Activated CD4-positive, alpha-beta T cell treated with anti-CD3 and anti-CD28 coated beads, Interleukin-2, amount 50 U/mL, for 16 hours (primary cell): ENCODE data around the gene GLRA1.

Experiments
- DNase-seq: peaks from one replicate; pipeline ENCODE4 v3.0.0-alpha.2; 2020

GLRA1 gene

DNA sequence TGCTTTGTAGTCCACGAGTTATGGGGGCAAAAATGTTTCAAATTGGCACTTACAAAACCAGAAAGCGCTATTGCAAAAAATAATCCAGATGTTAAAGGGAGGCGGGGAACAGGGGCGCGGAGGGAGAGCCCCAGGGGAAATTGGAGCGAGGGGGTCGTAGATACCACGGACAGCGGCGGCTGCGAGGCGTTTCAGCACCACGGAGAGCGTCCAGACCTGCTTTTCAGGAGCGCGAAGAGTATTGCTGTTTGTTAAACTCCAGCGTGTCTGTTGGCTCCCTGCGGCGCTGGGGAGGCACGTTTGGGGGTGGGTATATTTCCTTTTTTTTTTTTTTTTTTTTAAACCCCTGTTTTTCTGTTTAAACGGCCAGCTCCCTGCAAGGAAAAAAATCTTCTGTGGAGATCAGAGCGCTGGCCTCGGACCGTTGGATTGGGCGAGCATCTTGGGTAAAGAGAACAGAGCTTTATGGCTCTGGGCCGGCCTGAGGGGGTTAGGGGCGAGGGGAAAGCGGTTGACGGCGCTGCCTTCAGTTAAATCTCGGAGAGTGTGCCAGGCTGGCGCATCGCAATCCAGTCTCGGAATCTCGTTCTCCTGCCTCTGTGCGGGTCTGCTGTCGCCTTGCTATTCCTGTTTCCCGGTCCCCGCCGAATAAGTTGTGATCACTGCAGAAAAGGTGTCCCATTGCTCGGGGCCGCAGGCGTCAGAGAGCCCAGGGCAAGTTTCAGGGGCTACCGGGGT is at the start of gene GLRA1:
TSS of gene GLRA1 (minus strand) at position 288 of the 738 bp plus-strand sequence. CDS start 302 bp downstream, outside the sequence.
- peak; percentile 7 for DNase-seq

- DNase-seq = no peak
Observed at GRCh38 chr5:151970885-151971284, 46.2 kb upstream of the GLRA1 start.

DNA sequence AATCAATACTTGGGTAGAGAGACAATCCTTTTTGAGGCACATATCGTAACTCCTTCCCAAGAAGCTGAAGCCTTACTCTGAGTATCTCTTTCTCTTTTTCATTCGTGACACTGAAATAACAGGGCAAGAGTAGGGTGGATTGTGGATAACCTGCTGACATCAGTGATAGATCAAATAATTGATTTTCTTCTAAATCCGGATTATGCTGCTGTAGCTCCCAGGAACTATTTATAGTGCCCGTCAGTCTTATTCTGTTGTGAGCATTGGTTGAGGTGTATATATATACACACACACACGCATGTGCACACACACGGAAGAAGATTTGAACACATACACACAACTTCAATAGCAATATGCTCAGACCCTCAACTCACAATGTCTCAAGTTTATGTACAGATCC is 43.2 kb upstream of the GLRA1 start:
- DNase-seq = no peak

DNA sequence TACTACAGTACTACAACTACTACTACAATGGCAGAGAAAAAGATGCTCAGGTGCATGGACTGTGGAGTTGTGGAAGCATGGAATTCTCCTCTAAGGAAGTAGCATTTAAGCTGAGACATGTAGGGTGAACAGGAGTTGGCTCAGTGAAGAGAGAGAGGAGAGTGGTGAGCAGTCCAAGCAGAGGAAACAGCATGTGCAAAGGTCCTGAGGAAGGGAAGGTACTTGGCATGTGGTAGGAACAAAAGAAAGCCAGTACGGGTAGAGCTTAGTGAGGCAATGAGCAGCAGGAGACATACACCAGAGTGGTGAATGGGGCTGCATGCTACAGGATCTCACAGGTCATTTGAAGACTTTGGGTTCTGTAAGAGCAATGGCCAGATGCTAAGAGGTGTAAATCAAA is 41.4 kb upstream of the GLRA1 start:
- DNase-seq = no peak

DNA sequence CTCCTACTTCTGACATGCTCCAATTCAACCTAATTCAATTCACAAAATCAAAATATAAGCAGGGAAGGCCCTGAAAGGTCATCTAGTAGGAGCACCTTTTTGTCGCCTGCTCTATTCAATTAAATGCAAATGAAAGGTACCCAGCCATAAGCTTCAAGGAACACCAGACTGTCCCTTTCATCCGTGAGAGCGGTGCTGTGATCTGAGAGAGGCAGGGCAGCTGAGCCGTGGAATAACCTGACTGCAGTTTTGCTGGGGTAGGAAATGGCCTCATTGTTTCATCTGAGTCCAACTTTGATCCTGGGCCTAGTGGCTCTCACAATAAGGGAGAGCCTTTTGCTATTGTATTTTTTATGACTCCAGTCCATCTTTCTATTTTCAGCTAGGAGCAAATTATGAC is 39.8 kb upstream of the GLRA1 start:
- DNase-seq = no peak

DNA sequence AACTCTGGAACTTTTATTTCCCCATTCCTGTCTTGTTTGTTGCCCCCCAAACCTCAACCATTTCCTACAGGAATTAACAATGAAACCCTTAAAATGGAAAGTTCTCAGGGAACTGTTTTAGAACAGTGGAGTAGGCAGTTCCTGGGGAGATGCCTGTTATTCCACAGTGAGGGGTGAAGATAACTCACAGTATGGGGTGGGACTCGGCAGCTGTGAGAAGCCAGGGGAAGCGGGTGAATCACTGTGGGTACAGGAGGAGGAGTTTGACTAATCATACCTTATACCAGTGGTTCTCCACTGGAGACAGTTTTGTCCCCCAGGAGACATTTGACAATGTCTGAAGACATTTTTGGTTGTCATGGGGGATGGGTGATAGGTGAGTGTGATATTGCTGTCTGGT is 36.9 kb upstream of the GLRA1 start:
- DNase-seq = no peak

GRCh38 chr5:151958111-151958510 is 33.5 kb upstream of the GLRA1 start:
- DNase-seq = no peak

- no peak for DNase-seq
Observed at GRCh38 chr5:151956725-151957124, 32.1 kb upstream of the GLRA1 start.

DNA sequence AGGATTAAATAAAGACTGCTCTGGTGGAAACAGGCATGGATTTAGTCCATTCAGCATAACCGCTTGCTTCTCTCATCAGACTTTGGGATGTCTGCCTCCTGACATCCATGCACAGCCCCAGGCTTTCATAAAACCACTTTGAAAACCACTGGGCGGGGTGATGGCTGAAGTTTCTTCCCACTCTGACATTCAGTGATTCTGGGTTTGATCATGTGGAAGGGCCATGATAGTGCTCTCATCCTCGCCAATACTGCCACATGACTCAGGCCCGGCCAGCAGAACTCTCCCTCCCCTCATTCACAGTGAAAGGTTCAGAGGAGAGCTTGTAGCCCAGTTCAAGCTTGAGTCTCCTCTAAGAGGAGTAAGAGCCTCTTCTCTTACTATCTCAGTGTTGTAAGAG is 29.6 kb upstream of the GLRA1 start:
- DNase-seq = no peak

- DNase-seq = no peak
Observed at GRCh38 chr5:151953833-151954232, 29.2 kb upstream of the GLRA1 start.

GRCh38 chr5:151952238-151952637 is 27.6 kb upstream of the GLRA1 start:
- DNase-seq = no peak

GRCh38 chr5:151950706-151951105 is 26.1 kb upstream of the GLRA1 start:
- no peak for DNase-seq

- DNase-seq = no peak
Observed at GRCh38 chr5:151949701-151950308, 25.2 kb upstream of the GLRA1 start.

- DNase-seq = no peak
Observed at GRCh38 chr5:151949113-151949512, 24.5 kb upstream of the GLRA1 start.

DNA sequence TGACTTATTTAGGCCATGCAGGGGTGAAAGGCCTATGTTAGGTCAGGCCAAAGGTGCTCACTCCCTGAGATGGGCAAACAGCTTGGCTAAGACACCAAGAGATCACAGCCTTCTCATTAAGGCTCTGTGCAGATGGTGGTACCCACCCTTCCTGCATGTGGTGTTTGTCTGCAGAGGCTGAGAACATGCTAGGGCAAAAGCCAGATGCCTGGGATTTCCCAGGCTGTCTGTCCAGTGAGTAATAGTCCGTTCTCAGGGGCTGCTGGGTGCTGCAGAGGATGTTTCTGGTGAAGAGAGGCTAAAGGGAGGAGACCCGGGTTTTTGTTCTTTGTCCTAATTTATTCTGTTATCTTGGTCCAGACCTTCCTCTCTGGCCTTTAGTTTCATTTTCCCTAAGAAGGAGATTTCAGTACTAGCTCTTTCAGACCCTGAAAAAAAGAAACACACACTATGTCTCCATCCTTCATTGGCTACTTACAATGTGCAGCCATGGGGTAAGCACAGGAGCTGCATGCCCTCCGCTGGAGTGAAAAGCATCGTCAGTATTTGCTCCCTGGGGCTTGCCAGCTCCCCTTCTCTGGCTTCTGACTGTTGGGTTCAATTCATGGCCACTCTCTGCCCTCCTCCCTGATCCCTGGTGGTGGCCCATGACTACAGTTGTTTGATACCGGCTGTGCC is 23.4 kb upstream of the GLRA1 start:
- DNase-seq = no peak

DNA sequence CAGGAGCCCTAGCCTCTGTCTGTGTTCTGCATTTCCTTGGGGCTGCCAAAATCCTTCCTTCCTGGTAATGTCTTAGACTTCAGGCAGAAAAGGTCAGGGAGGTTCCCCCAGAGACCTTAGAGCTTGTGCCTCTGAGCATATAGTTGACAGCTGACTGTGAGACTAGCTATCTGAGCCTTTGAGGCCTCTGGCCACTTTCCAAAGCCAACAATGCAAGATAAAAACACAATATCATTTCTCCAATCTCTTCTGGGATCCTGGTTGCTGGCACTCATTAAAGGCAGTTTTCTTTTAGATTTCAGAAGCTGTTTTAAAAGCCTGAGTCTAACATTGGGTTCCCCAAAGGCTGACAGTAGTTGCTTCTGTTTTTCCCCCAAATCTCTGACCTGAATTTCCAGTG is 13.2 kb upstream of the GLRA1 start:
- no peak for DNase-seq

GRCh38 chr5:151935135-151935695 is 10.6 kb upstream of the GLRA1 start:
- DNase-seq = no peak

DNA sequence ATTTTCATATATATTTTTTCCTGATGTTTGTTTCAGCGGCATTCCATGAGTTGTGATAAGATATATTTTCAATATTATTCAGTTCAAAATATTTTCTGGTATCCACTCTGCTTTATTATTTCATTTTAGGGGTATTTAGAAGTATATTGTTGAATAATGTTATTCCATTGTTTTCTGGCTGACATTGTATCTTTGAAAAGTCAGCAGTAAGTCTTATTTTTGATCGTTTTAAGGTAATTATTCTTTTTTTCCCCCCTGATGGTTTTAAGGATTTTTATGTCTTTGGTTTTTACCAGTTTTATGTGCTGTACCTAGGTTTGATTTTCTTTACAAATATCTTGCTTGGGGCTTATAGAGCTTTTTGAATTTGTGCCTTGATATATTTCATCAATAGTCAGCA is 6.6 kb upstream of the GLRA1 start:
- no peak for DNase-seq

DNA sequence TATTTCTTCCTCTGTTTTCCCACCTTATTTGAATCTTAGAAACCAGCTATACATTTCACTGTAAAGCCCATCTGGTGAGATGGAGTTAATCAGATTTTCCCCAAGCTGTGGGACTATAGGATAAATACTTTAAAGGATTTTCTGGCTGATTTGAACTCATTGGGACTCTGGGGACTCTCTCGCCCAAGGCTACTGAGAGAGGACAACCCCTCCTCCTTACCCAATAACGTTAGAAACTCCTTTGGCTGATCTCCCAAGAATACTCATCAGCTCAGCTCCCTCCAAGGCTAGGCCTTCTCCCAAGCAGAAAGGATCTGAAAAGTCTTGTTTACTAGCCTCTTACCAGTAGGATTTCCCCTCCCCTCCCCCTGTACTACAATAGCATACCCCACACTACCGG is 1.5 kb upstream of the GLRA1 start:
- no peak for DNase-seq

DNA sequence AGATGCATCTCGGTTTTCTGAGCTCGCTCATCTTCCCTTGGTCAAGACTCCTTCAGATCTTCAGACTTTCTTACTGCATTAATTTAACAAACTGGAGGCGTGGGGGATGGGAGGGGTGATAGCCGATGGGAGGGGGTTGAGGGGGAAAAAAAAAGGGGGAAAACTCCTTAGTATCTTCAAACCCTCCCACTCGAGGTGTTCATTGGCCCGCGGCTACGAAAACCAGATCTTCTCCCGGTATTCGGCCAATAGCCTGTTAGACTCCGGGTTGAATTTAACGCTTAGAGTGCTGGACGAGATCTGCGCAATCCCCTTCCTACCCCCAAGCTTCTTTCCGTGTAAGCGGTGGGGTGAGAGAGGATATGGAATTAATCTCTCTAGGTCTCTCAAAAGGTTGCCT is 689 bp upstream of the GLRA1 start:
- no peak for DNase-seq

DNA sequence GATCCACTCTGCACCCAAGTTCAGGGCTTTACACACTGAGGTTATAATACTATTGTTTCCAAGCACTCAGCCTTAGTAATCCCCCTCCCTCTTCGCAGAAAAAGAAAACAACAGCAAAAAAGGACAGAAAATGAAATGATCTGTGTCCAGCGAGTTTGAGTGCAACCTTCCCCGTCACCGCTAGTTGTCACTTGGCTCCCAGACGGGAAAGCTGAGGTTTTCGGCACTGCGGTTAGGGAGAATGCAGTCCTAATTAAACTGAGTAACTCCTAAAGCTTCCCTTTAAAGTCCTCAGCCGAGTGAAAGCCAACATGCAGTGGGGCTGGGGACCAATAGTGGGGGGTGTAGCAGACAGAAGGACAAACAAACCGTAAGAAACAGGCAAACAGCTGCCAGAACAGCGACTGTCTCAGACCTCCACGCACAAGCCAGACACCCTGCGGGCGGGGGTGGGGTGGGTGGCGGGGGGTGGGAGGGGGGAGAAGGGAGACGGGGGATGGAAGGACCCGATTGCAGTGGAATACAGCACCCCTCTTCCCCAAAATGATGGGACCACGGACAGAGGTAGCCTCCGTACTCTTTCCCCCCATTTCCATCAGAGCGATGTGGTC is 680 bp downstream of the GLRA1 start:
- no peak for DNase-seq

DNA sequence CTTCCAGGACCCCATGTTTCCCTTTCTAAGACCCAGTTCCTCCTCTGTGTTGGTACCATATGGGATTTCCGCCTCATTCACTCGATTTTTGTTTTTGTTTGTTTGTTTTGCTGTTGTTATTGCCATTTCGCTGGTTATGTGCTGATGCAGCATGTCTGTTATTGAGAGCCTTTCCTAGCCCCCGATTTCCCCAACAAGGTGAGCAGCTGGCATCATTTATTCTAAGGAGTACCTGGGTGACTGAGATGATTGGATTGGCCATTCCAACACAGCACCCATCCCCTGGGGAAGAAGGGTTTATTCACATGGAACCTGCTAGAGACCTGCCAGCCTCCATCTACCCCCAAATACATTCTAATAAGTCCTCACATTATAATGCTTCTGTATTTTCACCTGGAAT is 2.7 kb downstream of the GLRA1 start:
- DNase-seq = no peak

DNA sequence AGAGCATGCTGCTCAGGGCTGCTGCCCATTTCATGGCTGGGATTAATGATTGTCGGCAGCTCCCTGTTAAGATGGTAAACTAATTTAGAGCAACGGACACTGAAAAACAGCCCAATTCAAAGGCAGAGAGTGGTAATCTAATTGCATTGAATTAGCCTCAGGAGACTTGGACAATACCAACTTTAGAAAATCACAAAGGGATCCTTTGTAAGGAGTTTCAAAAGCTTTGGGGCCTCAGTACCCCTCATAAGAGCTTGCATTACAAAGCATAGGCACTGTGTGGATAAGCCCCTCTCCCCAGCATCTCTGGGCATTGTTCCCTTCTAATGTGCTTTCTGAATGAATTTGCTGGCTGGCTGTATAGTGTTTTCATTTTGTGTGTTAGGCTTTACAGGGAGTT is 6.7 kb downstream of the GLRA1 start:
- no peak for DNase-seq

DNA sequence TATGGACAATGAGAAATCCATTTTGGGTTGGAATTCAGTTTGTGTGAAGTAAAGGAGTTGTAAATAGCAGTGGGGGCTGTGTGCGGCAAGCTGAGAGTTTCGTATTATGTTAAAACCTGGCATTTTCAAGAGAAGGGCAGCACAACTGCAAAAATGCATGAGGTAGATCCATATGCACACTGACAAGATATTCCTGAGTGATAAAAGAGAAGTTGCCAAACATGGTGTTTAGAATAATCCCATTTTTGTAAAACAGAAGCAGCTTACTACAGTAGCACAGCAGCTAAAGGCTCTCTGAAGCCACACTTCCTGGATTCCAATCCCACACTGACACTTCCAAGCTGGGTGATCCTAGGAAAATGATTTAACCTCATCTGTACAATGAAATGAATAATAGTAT is 11.2 kb downstream of the GLRA1 start:
- DNase-seq = no peak
